GM12878 (cell line): ENCODE data around the gene YEATS4. TPM values are rescaled to one million over a fixed set of nuclear protein-coding genes. Genes with fewer than 3 reads are reported as not detected.

Source experiments
- ATAC-seq: fragments of 200-7000 bp; cut with Tn5 transposase; 3 replicates; pipeline ENCODE4 v1.9.1; 2020; ENCODE audit warnings: mild to moderate bottlenecking, moderate library complexity
- BruUV-seq: library from RNA; stranded (reverse); fragments of 400-500 nt; replicated peaks from 2 replicates; lab custom pipeline; 2021; lab: Mats Ljungman, UMichigan
- CTCF ChIA-PET: fragments of 300-600 bp; sonication (Branson Sonifier 250); formaldehyde crosslinking; extraction: SDS; loops from one replicate; lab custom pipeline; 2021; ENCODE audit warnings: inconsistent platforms; lab: Yijun Ruan, JAX
- POLR2A ChIA-PET: fragments of 350-600 bp; formaldehyde crosslinking; extraction: SDS; loops from one replicate; lab custom pipeline; 2021; ENCODE audit warnings: inconsistent platforms; lab: Charles Lee
- RAD21 ChIA-PET: fragments of 300-600 bp; sonication (Branson Sonifier 250); formaldehyde crosslinking; loops from one replicate; lab custom pipeline; 2023; ENCODE audit warnings: antibody characterized with exemption; ENCODE audit not compliant: unreplicated experiment; lab: Charles Lee
- SMC1A ChIA-PET: fragments of 300-600 bp; sonication (Branson Sonifier 250); formaldehyde crosslinking; loops from one replicate; lab custom pipeline; 2023; ENCODE audit not compliant: unreplicated experiment, uncharacterized antibody; lab: Charles Lee
- DNase-seq: peaks from one replicate; pipeline ENCODE4 v3.0.0-alpha.2; 2011; ENCODE audit warnings: low read depth, low spot score
- FAIRE-seq: peaks from 3 replicates; lab custom pipeline; 2011; peaks lifted over from hg19 to GRCh38; lab: Jason Lieb, UNC
- H2AFZ ChIP-seq: 2 replicates; pipeline ENCODE4 v1.6.0; 2011; ENCODE audit warnings: low read depth, low read length, control low read depth; ENCODE audit not compliant: control insufficient read depth
- H3K27ac ChIP-seq: 2 replicates; pipeline ENCODE4 v1.5.1; 2011; ENCODE audit warnings: control low read depth; ENCODE audit not compliant: control insufficient read depth, insufficient read depth
- H3K27me3 ChIP-seq, 2 experiments: replicated peaks in 1 of 2; 2 replicates each; pipeline versions ENCODE4 v1.6.0 to v1.6.1; 2011; ENCODE audit warnings: low read length in 1 of 2; ENCODE audit not compliant: control insufficient read depth in 2 of 2, insufficient read depth in 2 of 2
- H3K36me3 ChIP-seq, 2 experiments: 2 replicates each; pipeline ENCODE4 v1.5.1; 2011; ENCODE audit warnings: low read length in 1 of 2; ENCODE audit not compliant: control insufficient read depth in 2 of 2, insufficient read depth in 2 of 2
- H3K4me1 ChIP-seq: 2 replicates; pipeline ENCODE4 v1.6.1; 2011; ENCODE audit warnings: mild to moderate bottlenecking, low read length, moderate library complexity, mixed read lengths; ENCODE audit not compliant: control insufficient read depth, insufficient read depth
- H3K4me2 ChIP-seq: 2 replicates; pipeline ENCODE4 v1.6.0; 2011; ENCODE audit warnings: control low read depth; ENCODE audit not compliant: control insufficient read depth, insufficient read depth
- H3K4me3 ChIP-seq: fragments of 200-600 bp; sonication (generic); 2 replicates; pipeline ENCODE4 v1.5.1; 2016
- H3K79me2 ChIP-seq: 2 replicates; pipeline ENCODE4 v1.6.0; 2011; ENCODE audit warnings: low read length; ENCODE audit not compliant: control insufficient read depth, insufficient read depth
- H3K9ac ChIP-seq: 2 replicates; pipeline ENCODE4 v1.8.0; 2011; ENCODE audit warnings: low read length, control low read depth, mixed read lengths; ENCODE audit not compliant: control insufficient read depth, insufficient read depth
- H3K9me3 ChIP-seq: replicated peaks from 3 replicates; pipeline ENCODE4 v1.5.1; 2011; ENCODE audit warnings: mild to moderate bottlenecking, low read length; ENCODE audit not compliant: control insufficient read depth, insufficient read depth
- H4K20me1 ChIP-seq: 2 replicates; pipeline ENCODE4 v1.6.0; 2011; ENCODE audit not compliant: control insufficient read depth, insufficient read depth
- EGR1 ChIP-seq, 2 experiments: IDR thresholded peaks; 1 replicate in 1 of 2; 2 replicates in 1 of 2; pipeline ENCODE4 v1.6.1; 2011 to 2012; ENCODE audit warnings: low read depth in 2 of 2, low read length in 2 of 2, borderline replicate concordance in 1 of 2, mild to moderate bottlenecking in 1 of 2, moderate library complexity in 1 of 2
- GABPA ChIP-seq: IDR thresholded peaks from 2 replicates; pipeline ENCODE4 v1.6.1; 2014; ENCODE audit warnings: antibody characterized with exemption, low read depth, mild to moderate bottlenecking, inconsistent platforms
- GATAD2B ChIP-seq: fragments of 450-650 bp; conservative IDR thresholded peaks from 2 replicates; pipeline ENCODE4 v1.6.1; 2017; ENCODE audit warnings: low read depth, mild to moderate bottlenecking, moderate library complexity
- JUNB ChIP-seq: IDR thresholded peaks from 2 replicates; pipeline ENCODE4 v1.6.1; 2016; ENCODE audit warnings: antibody characterized with exemption, mild to moderate bottlenecking
- KLF5 ChIP-seq: fragments of 450-650 bp; IDR thresholded peaks from 2 replicates; pipeline ENCODE4 v1.6.1; 2014; ENCODE audit warnings: mild to moderate bottlenecking; ENCODE audit not compliant: partially characterized antibody
- MEF2B ChIP-seq: fragments of 450-650 bp; IDR thresholded peaks from 2 replicates; pipeline ENCODE4 v1.6.1; 2018; ENCODE audit warnings: mild to moderate bottlenecking, moderate library complexity; ENCODE audit not compliant: partially characterized antibody, poor library complexity, severe bottlenecking
- PAX5 ChIP-seq: IDR thresholded peaks from 2 replicates; pipeline ENCODE4 v1.6.1; 2011; ENCODE audit warnings: low read depth, low read length, borderline replicate concordance
- POLR2AphosphoS2 ChIP-seq: IDR thresholded peaks from 2 replicates; pipeline ENCODE4 v1.6.1; 2011; ENCODE audit warnings: low read depth, mild to moderate bottlenecking, low read length, improper control_type of control experiment, moderate library complexity
- ZZZ3 ChIP-seq: IDR thresholded peaks from 2 replicates; pipeline ENCODE4 v1.6.1; 2011; ENCODE audit warnings: low read depth; ENCODE audit not compliant: control insufficient read depth, insufficient read length
- WGBS: methylation state at CpG from one replicate; pipeline ENCODE4 v1.1.6; 2016; ENCODE audit warnings: low lambda C conversion rate; ENCODE audit not compliant: insufficient replicate concordance, insufficient coverage; ENCODE audit errors: missing lambda C conversion rate; 5-methylcytosine and 5-hydroxymethylcytosine counted together
- in situ Hi-C: fragments of 300-500 bp; cut with MboI; formaldehyde crosslinking; loops from 9 replicates; pipeline ENCODE4 v1.14.3; 2018; ENCODE audit warnings: mixed read lengths
- intact Hi-C: fragments of 100-400 bp; cut with micrococcal nuclease; formaldehyde crosslinking; loops from one replicate; pipeline ENCODE4 v1.14.2; 2022; ENCODE audit not compliant: unreplicated experiment
- polyA plus RNA-seq, 11 experiments: library from polyadenylated mRNA; depleted of rRNA in 4 of 11; unstranded in 6 of 11; stranded (reverse) in 5 of 11; fragments of >200 nt; fragmentation: Nextera tagmentation in 4 of 11; fragmentation: Illumina TruSeq in 1 of 11; extraction: Ambion mirVana in 4 of 11; extraction: Trizol in 1 of 11; gene quantifications; 1 replicate in 1 of 11; 2 replicates in 10 of 11; pipeline versions ENCODE4 v1.2.1 to v1.2.3, GENCODE V29; 2011 to 2016; ENCODE audit warnings: inconsistent platforms in 2 of 11, missing spikeins in 2 of 11, low read depth in 1 of 11
- small RNA-seq: library from RNA; depleted of rRNA; stranded (forward); fragments of <200 nt; gene quantifications from one replicate; pipeline ENCODE3, GENCODE V24; 2014
- total RNA-seq, 4 experiments: library from RNA; depleted of rRNA in 3 of 4; stranded (reverse); fragments of >200 nt in 3 of 4; fragmentation: Illumina TruSeq in 1 of 4; extraction: Trizol in 1 of 4; gene quantifications; 2 replicates each; pipeline versions ENCODE4 v1.2.1 to v1.2.3, GENCODE V29; 2013 to 2021

YEATS4 gene
- total and polyA plus RNA-seq, 10 of the 15 experiments (the other 5 are each of a cell fraction or from before 2014, with no cell fraction given), result 23.8 to 45.4 (median 36.8) TPM

- WGBS, result 56% methylated on average over 3 of the region's 3 CpGs
- Histone ChIP-seq H3K79me2 (no peaks in the 10 kb centered on the region), H3K4me3 (no peak overlapping the region)
- no peak for TF ChIP-seq KLF5
- no peak for TF ChIP-seq EGR1 (IDR thresholded peaks at IDR 0.05; ENCODE audit: borderline replicate concordance in 1 of 2, low read depth in 2 of 2, low read length in 2 of 2)
- no peak for TF ChIP-seq POLR2AphosphoS2
- TF ChIP-seq PAX5, result no peak
- no peak for TF ChIP-seq ZZZ3
- TF ChIP-seq GABPA, result no peak
- TF ChIP-seq JUNB, result no peak
- no peak for TF ChIP-seq GATAD2B
- TF ChIP-seq MEF2B, result no peak
- TF ChIP-seq, all 136 proteins: peak for 0
- intact Hi-C loops (no loop called here), in situ Hi-C loops (no loop called here)
- Histone ChIP-seq H2AFZ (no peak overlapping the region), H3K4me2 (no peak overlapping the region), H3K9ac (no peak overlapping the region), H3K27me3 (no peaks in the 10 kb centered on the region), H4K20me1 (no peaks in the 10 kb centered on the region), H3K27ac (no peak overlapping the region), H3K9me3 (no peaks in the 10 kb centered on the region), H3K36me3 (no peaks in the 10 kb centered on the region), H3K4me1 (no peaks in the 10 kb centered on the region)
- RAD21 ChIA-PET, result no interaction called here
- SMC1A ChIA-PET, result no interaction called here
- BruUV-seq, result no TSS peak
- CTCF ChIA-PET, result no interaction called here
- FAIRE-seq (no peak), ATAC-seq (no peak; the same call in 2 of the 3 replicates), DNase-seq (no peak)
- POLR2A ChIA-PET, result no interaction called here
These were observed 80.5 kb downstream of the YEATS4 start for GRCh38 chr12:69440016-69440415.

Small RNAs within 50 kb of the gene (small RNA-seq; reads per million reads assigned to genes)
- gene RN7SL804P, result not detected

Other genes starting within 250 kb of the YEATS4 start
- 40.9 and 44.8 TPM in 2 replicates for gene CPSF6, start 120.2 kb upstream of the YEATS4 start, total RNA-seq (2014; rRNA removed)
- gene CPSF6, start 120.2 kb upstream of the YEATS4 start, total RNA-seq (2014; rRNA removed; fragmentation: Illumina TruSeq; extraction: Trizol), result 71.1 and 75.7 TPM in 2 replicates
- gene CPSF6, start 120.2 kb upstream of the YEATS4 start, total RNA-seq (2021), result 100 and 103 TPM in 2 replicates
- 72.7 and 82.5 TPM in 2 replicates for gene CPSF6, start 120.2 kb upstream of the YEATS4 start, polyA plus RNA-seq (2011; rRNA removed)
- gene CPSF6, start 120.2 kb upstream of the YEATS4 start, polyA plus RNA-seq (2014; fragmentation: Illumina TruSeq; extraction: Trizol), result 65.0 and 71.3 TPM in 2 replicates
- 10 to 100 TPM; 45.9 to 49.2 TPM for gene CPSF6, start 120.2 kb upstream of the YEATS4 start, polyA plus RNA-seq (2014; fragmentation: Nextera tagmentation; extraction: Ambion mirVana)
- gene CPSF6, start 120.2 kb upstream of the YEATS4 start, polyA plus RNA-seq (2014; rRNA removed), result 118 and 132 TPM in 2 replicates
- 100 to 1,000 TPM; 145 to 150 TPM for gene CPSF6, start 120.2 kb upstream of the YEATS4 start, polyA plus RNA-seq (2016; fragmentation: Nextera tagmentation; extraction: Ambion mirVana)
- gene LYZ, start 11.4 kb upstream of the YEATS4 start, total RNA-seq (2014; rRNA removed), result 0.05 TPM in 1 of 2 replicates, not detected in the other
- not detected in 2 replicates for gene LYZ, start 11.4 kb upstream of the YEATS4 start, total RNA-seq (2014; rRNA removed; fragmentation: Illumina TruSeq; extraction: Trizol)
- gene LYZ, start 11.4 kb upstream of the YEATS4 start, total RNA-seq (2021), result 0.77 and 1.9 TPM in 2 replicates
- not detected in 2 replicates for gene LYZ, start 11.4 kb upstream of the YEATS4 start, polyA plus RNA-seq (2011; rRNA removed)
- gene LYZ, start 11.4 kb upstream of the YEATS4 start, polyA plus RNA-seq (2014; fragmentation: Illumina TruSeq; extraction: Trizol), result not detected in 2 replicates
- not detected for gene LYZ, start 11.4 kb upstream of the YEATS4 start, polyA plus RNA-seq (2014; fragmentation: Nextera tagmentation; extraction: Ambion mirVana)
- gene LYZ, start 11.4 kb upstream of the YEATS4 start, polyA plus RNA-seq (2014; rRNA removed), result not detected in 2 replicates
- not detected for gene LYZ, start 11.4 kb upstream of the YEATS4 start, polyA plus RNA-seq (2016; fragmentation: Nextera tagmentation; extraction: Ambion mirVana)
- 10.8 and 12.6 TPM in 2 replicates for gene FRS2, start 110.6 kb downstream of the YEATS4 start, total RNA-seq (2014; rRNA removed)
- gene FRS2, start 110.6 kb downstream of the YEATS4 start, total RNA-seq (2014; rRNA removed; fragmentation: Illumina TruSeq; extraction: Trizol), result 7.0 TPM in 2 replicates
- 8.9 and 9.1 TPM in 2 replicates for gene FRS2, start 110.6 kb downstream of the YEATS4 start, total RNA-seq (2021)
- 13.1 and 18.6 TPM in 2 replicates for gene FRS2, start 110.6 kb downstream of the YEATS4 start, polyA plus RNA-seq (2011; rRNA removed)
- gene FRS2, start 110.6 kb downstream of the YEATS4 start, polyA plus RNA-seq (2014; fragmentation: Illumina TruSeq; extraction: Trizol), result 6.3 and 8.3 TPM in 2 replicates
- 1 to 10 TPM; 1.1 TPM for gene FRS2, start 110.6 kb downstream of the YEATS4 start, polyA plus RNA-seq (2014; fragmentation: Nextera tagmentation; extraction: Ambion mirVana)
- 4.8 and 4.9 TPM in 2 replicates for gene FRS2, start 110.6 kb downstream of the YEATS4 start, polyA plus RNA-seq (2014; rRNA removed)
- 1 to 10 TPM; 3.4 to 5.4 TPM for gene FRS2, start 110.6 kb downstream of the YEATS4 start, polyA plus RNA-seq (2016; fragmentation: Nextera tagmentation; extraction: Ambion mirVana)
- 248 and 280 TPM in 2 replicates for gene CCT2, start 225.7 kb downstream of the YEATS4 start, total RNA-seq (2014; rRNA removed)
- gene CCT2, start 225.7 kb downstream of the YEATS4 start, total RNA-seq (2014; rRNA removed; fragmentation: Illumina TruSeq; extraction: Trizol), result 319 and 342 TPM in 2 replicates
- 261 and 277 TPM in 2 replicates for gene CCT2, start 225.7 kb downstream of the YEATS4 start, total RNA-seq (2021)
- 400 and 468 TPM in 2 replicates for gene CCT2, start 225.7 kb downstream of the YEATS4 start, polyA plus RNA-seq (2011; rRNA removed)
- gene CCT2, start 225.7 kb downstream of the YEATS4 start, polyA plus RNA-seq (2014; fragmentation: Illumina TruSeq; extraction: Trizol), result 295 and 420 TPM in 2 replicates
- 100 to 1,000 TPM; 355 to 374 TPM for gene CCT2, start 225.7 kb downstream of the YEATS4 start, polyA plus RNA-seq (2014; fragmentation: Nextera tagmentation; extraction: Ambion mirVana)
- gene CCT2, start 225.7 kb downstream of the YEATS4 start, polyA plus RNA-seq (2014; rRNA removed), result 214 and 242 TPM in 2 replicates
- 100 to 1,000 TPM; 417 to 418 TPM for gene CCT2, start 225.7 kb downstream of the YEATS4 start, polyA plus RNA-seq (2016; fragmentation: Nextera tagmentation; extraction: Ambion mirVana)